ENCODE data around the gene RTN4RL2. TPM values are rescaled to one million over a fixed set of nuclear protein-coding genes. Genes with fewer than 3 reads are reported as not detected.

RTN4RL2 gene
- total RNA-seq, 1 donor from 2014 or later, result 0.49 TPM

- DNase-seq, result no peak
These were observed 40.6 kb downstream of the RTN4RL2 start for GRCh38 chr11:57500926-57501325.

- DNase-seq, result no peak
These were observed 41.6 kb downstream of the RTN4RL2 start for GRCh38 chr11:57501953-57502352.

GRCh38 chr11:57502376-57502775 is 42.0 kb downstream of the RTN4RL2 start:
- no peak for DNase-seq

GRCh38 chr11:57502870-57503269 is 42.5 kb downstream of the RTN4RL2 start:
- DNase-seq, result no peak

GRCh38 chr11:57504511-57504910 is 44.2 kb downstream of the RTN4RL2 start:
- no peak for DNase-seq

- no peak for DNase-seq
These were observed 46.2 kb downstream of the RTN4RL2 start for GRCh38 chr11:57506522-57506921.

DNA sequence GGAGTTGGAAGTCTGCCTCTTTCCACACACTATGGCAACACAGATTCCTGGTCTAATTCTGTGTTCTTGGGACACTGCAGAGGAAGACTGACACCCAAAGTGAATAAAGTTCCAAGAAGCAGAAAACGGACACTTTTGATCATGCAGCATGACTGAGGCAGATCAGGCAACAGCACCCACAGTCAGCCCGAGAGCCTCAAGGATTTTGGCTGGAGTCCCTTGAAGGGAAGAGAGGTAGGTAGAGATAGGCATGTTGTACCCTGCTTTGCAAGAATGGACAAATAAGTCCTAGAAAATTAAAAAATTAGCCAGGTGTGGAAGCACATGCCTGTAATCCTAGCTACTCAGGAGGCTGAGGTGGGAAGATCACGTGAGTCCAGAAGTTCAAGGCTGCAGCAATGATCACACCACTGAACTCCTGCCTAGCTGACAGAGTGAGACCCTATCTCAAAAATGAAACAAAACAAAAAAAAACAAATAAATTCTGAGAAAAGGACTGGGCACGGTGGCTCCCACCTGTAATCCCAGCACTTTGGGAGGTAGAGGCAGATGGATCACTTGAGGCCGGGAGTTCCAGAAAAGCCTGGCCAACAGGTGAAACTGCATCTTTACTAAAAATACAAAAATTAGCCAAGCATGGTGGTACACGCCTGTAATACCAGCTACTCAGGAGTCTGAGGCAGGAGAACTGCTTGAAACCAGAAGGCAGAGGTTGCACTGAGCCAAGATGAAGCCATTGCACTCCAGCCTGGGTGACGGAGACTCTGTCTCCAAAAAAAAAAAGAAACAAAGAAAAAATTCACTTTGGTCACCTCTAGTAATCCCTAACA is 48.2 kb downstream of the RTN4RL2 start:
- DNase-seq, result no peak

GRCh38 chr11:57511741-57512430 is 51.6 kb downstream of the RTN4RL2 start:
- DNase-seq, result no peak

DNA sequence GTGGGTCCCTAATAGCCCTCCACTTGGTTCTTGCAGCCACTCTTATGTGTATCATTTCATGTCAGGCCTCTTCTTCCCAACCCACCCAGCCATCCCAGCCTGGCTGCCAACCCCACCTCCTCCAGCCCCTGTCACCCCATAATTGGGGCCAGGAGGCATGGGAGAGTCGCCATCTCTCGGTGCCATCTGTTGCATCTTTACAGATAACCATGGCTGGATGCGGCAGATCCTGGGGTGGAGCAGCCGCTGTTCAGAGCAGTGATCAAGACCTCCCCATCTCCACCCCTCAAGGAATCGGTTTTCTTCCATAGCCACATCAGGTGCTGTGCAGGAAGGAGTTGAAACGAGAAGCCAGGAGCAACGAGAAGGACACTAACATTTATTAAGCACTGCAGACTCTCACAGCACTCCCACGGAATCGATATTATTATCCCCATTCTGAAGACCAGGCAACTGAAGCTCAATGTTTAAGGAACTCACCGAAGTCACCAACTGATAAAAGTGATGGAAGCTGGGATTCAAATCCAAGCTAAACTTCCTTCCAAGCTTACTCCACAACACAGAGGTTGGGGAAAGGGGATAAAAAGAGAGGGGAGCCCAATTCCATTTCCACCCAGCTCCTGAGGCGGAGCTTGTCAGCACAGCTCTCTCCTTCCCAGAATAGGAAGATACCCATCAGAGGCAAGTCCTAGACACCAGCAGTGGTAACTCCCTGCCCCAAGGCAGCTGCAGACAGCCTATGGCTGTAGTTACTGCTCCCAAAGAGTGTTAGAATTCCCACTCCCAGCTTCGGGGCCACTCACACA is 52.5 kb downstream of the RTN4RL2 start:
- no peak for DNase-seq

GRCh38 chr11:57513452-57513795 is 53.1 kb downstream of the RTN4RL2 start:
- DNase-seq, result no peak

- DNase-seq, result no peak
These were observed 53.7 kb downstream of the RTN4RL2 start for GRCh38 chr11:57513911-57514537.

- no peak for DNase-seq
These were observed 54.4 kb downstream of the RTN4RL2 start for GRCh38 chr11:57514538-57515331.

DNA sequence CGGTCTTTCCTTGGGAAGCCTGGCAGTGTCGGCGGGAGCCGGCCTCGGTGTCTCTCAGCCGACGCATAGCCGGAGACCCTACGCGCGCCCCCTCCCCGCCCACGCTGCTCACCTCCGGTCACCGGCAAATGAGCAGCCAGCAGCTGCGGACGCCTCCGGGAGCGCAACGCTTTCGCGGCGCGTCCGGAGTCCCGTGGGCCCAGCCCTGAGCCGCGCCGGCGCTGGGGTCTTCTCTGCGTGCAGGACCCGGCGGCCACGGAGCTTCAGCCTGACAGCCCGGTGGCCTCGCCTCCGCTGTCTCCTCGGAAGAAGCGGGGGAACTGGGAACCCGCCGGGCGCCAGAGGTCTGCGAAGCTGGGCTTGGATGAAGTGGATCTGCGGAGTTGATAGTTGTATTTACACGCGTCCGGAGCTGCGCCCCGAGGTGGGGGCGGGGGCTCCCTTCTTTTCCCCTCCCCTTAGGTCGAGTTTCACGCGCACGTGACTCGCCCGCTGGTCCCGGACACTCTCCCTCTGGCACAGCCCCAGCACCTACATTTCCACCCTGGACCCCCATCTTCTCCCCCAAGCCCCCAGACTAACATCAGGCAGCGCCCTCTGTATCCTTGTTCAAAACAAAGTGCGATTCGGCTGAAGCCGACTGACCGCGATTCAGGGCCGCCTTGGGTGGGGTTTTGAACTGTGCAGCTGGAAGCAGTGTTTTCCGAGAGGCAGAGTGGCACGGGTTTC is 55.2 kb downstream of the RTN4RL2 start, which contains the start of gene SLC43A1:
Gene SLC43A1 (minus strand): TSS at position 371 of the 729 bp plus-strand sequence. CDS start 1,591 bp downstream, outside the sequence.
- DNase-seq, result no peak

GRCh38 chr11:57516061-57516443 is 55.7 kb downstream of the RTN4RL2 start:
- DNase-seq, result no peak

GRCh38 chr11:57521116-57521515 is 60.8 kb downstream of the RTN4RL2 start:
- DNase-seq, result no peak

GRCh38 chr11:57523419-57523818 is 63.1 kb downstream of the RTN4RL2 start:
- DNase-seq, result no peak
